Measurements from ENCODE around the gene MIF.

Gene MIF

DNA sequence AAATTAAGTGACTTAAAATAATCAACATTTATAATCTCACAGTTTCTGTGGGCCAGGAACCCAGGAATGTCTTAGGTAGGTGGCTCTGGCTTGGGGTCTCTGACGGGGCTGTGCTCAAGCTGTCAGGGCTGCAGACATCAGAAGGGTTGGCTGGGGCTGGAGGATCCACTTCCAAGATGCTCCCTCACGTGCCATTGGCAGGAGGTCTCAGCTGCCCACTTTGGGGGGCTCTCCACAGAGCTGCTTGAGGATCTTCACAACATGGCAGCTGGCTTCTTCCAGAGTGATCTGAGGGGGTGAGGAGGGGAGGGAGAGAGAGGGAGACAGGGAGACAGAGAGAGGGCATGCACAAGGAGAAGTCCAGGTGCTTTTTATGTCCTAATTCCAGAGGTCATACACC is 18.4 kb upstream of the MIF start:
- Histone ChIP-seq H3K4me1 (ENCODE audit: control insufficient read depth in 5 of 5, insufficient read depth in 5 of 5, low read length in 5 of 5) (no peaks in the 10 kb centered on the region), H3K27me3 (ENCODE audit: control insufficient read depth in 5 of 5, insufficient read depth in 4 of 5, low read length in 5 of 5) (no peaks in the 10 kb centered on the region), H3K4me3 (ENCODE audit: low read depth in 1 of 5, low read length in 5 of 5) (no peak overlapping the region), H3K9ac (ENCODE audit: low read length in 5 of 5) (no peak overlapping the region), H3K36me3 (ENCODE audit: control insufficient read depth in 5 of 5, insufficient read depth in 5 of 5, low read length in 5 of 5) (peaks cover 5 to 27% (median 16%) of the 10 kb centered on the region in 5 donors), H3K27ac (ENCODE audit: low read depth, low read length) (no peak overlapping the region), H3K9me3 (ENCODE audit: control insufficient read depth in 5 of 5, low read length in 5 of 5) (no peaks in the 10 kb centered on the region)

- no peak overlapping the region for H3K9ac ChIP-seq (ENCODE audit: low read length in 5 of 5)
- H3K4me1 ChIP-seq (ENCODE audit: control insufficient read depth in 5 of 5, insufficient read depth in 5 of 5, low read length in 5 of 5) = no peaks in the 10 kb centered on the region
- H3K4me3 ChIP-seq (ENCODE audit: low read depth in 1 of 5, low read length in 5 of 5) = no peak overlapping the region
- no peaks in the 10 kb centered on the region for H3K9me3 ChIP-seq (ENCODE audit: control insufficient read depth in 5 of 5, low read length in 5 of 5)
- H3K36me3 ChIP-seq (ENCODE audit: control insufficient read depth in 5 of 5, insufficient read depth in 5 of 5, low read length in 5 of 5) = peaks cover 5 to 34% (median 17%) of the 10 kb centered on the region in 5 donors
- no peak overlapping the region for H3K27ac ChIP-seq (ENCODE audit: low read depth, low read length)
- H3K27me3 ChIP-seq (ENCODE audit: control insufficient read depth in 5 of 5, insufficient read depth in 4 of 5, low read length in 5 of 5) = no peaks in the 10 kb centered on the region
Observed at GRCh38 chr22:23877566-23877965, 16.6 kb upstream of the MIF start.

- Histone ChIP-seq H3K4me1 (ENCODE audit: control insufficient read depth in 5 of 5, insufficient read depth in 5 of 5, low read length in 5 of 5) (no peaks in the 10 kb centered on the region), H3K36me3 (ENCODE audit: control insufficient read depth in 5 of 5, insufficient read depth in 5 of 5, low read length in 5 of 5) (peaks cover 5 to 37% (median 17%) of the 10 kb centered on the region in 5 donors), H3K9ac (ENCODE audit: low read length in 5 of 5) (no peak overlapping the region), H3K27me3 (ENCODE audit: control insufficient read depth in 5 of 5, insufficient read depth in 4 of 5, low read length in 5 of 5) (no peaks in the 10 kb centered on the region), H3K4me3 (ENCODE audit: low read depth in 1 of 5, low read length in 5 of 5) (no peak overlapping the region), H3K27ac (ENCODE audit: low read depth, low read length) (no peak overlapping the region), H3K9me3 (ENCODE audit: control insufficient read depth in 5 of 5, low read length in 5 of 5) (no peaks in the 10 kb centered on the region)
Observed at GRCh38 chr22:23878219-23878618, 16.0 kb upstream of the MIF start.

DNA sequence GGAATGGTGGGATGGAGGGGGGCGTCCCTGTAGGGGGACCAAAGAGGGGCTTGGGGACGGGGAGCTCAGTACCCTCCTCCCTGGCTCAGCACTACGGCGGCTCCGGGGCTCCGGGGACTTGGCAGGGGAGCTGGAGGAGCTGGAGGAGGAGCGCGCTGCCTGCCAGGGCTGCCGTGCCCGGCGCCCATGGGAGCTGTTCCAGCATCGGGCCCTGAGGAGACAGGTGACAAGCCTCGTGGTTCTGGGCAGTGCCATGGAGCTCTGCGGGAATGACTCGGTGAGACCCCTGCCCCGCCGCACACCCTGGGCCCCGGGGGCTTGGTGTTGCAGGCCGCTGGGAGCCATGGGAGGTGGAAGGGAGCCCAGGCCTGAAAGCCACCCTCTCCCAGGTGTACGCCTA is 11.8 kb upstream of the MIF start:
- no peak overlapping the region for H3K27ac ChIP-seq (ENCODE audit: low read depth, low read length)
- H3K27me3 ChIP-seq (ENCODE audit: control insufficient read depth in 5 of 5, insufficient read depth in 4 of 5, low read length in 5 of 5) = no peaks in the 10 kb centered on the region
- H3K9ac ChIP-seq (ENCODE audit: low read length in 5 of 5) = no peak overlapping the region
- H3K9me3 ChIP-seq (ENCODE audit: control insufficient read depth in 5 of 5, low read length in 5 of 5) = no peaks in the 10 kb centered on the region
- H3K36me3 ChIP-seq (ENCODE audit: control insufficient read depth in 5 of 5, insufficient read depth in 5 of 5, low read length in 5 of 5) = peaks cover 0 to 17% (median 6%) of the 10 kb centered on the region in 5 donors
- no peak overlapping the region for H3K4me3 ChIP-seq (ENCODE audit: low read depth in 1 of 5, low read length in 5 of 5)
- no peaks in the 10 kb centered on the region for H3K4me1 ChIP-seq (ENCODE audit: control insufficient read depth in 5 of 5, insufficient read depth in 5 of 5, low read length in 5 of 5)

- no peaks in the 10 kb centered on the region for H3K27me3 ChIP-seq (ENCODE audit: control insufficient read depth in 5 of 5, insufficient read depth in 4 of 5, low read length in 5 of 5)
- H3K4me3 ChIP-seq (ENCODE audit: low read depth in 1 of 5, low read length in 5 of 5) = no peak overlapping the region
- H3K36me3 ChIP-seq (ENCODE audit: control insufficient read depth in 5 of 5, insufficient read depth in 5 of 5, low read length in 5 of 5) = peaks cover 0 to 10% (median 0%) of the 10 kb centered on the region in 5 donors
- peaks cover 0 to 6% (median 0%) of the 10 kb centered on the region in 5 donors for H3K4me1 ChIP-seq (ENCODE audit: control insufficient read depth in 5 of 5, insufficient read depth in 5 of 5, low read length in 5 of 5)
- no peaks in the 10 kb centered on the region for H3K9me3 ChIP-seq (ENCODE audit: control insufficient read depth in 5 of 5, low read length in 5 of 5)
- H3K27ac ChIP-seq (ENCODE audit: low read depth, low read length) = no peak overlapping the region
- no peak overlapping the region for H3K9ac ChIP-seq (ENCODE audit: low read length in 5 of 5)
Observed at GRCh38 chr22:23883658-23884057, 10.5 kb upstream of the MIF start.

GRCh38 chr22:23884140-23884539 is 10.0 kb upstream of the MIF start:
- Histone ChIP-seq H3K4me1 (ENCODE audit: control insufficient read depth in 5 of 5, insufficient read depth in 5 of 5, low read length in 5 of 5) (peaks cover 0 to 7% (median 0%) of the 10 kb centered on the region in 5 donors), H3K36me3 (ENCODE audit: control insufficient read depth in 5 of 5, insufficient read depth in 5 of 5, low read length in 5 of 5) (peaks cover 0 to 10% (median 0%) of the 10 kb centered on the region in 5 donors), H3K27me3 (ENCODE audit: control insufficient read depth in 5 of 5, insufficient read depth in 4 of 5, low read length in 5 of 5) (no peaks in the 10 kb centered on the region), H3K4me3 (ENCODE audit: low read depth in 1 of 5, low read length in 5 of 5) (no peak overlapping the region), H3K27ac (ENCODE audit: low read depth, low read length) (no peak overlapping the region), H3K9me3 (ENCODE audit: control insufficient read depth in 5 of 5, low read length in 5 of 5) (no peaks in the 10 kb centered on the region), H3K9ac (ENCODE audit: low read length in 5 of 5) (no peak overlapping the region)

DNA sequence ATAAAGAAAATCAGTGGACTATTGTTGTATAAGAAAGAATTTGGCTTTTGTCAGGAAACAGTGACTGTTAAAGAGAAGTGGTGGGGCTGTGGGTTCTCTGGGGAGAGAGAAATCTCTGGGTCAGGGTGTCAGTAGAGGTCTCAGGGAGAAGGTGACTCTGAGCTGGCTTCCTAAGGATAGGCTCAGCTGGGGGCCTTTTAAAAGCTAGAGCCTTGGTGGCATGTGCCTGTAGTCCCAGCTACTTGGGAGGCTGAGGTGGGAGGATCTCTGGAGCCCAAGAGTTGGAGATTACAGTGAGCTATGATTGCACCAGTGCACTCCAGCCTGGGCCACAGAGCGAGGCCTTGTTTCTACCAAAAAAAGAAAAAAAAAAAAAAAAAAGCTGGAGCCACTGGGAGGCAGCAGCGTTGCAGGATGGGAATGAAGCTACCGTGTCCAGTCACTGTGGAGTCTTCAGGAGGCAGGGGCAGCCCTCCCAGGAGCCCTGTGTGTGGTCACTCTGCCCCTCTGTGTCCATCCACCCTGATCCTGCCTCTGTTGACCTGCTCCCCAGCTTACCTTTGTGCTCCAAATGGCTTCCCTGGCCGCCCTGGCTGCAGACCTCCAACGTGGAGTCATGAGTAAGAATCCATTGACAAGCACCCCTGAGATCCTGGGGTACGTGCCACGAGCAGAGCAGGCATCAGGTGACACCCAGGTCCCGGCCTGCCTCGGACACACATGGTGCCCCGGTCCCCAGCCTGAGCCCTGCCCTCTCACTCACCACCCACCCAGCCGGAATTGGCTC is 5.4 kb upstream of the MIF start:
- Histone ChIP-seq H3K27ac (ENCODE audit: low read depth, low read length) (no peak overlapping the region), H3K27me3 (ENCODE audit: control insufficient read depth in 5 of 5, insufficient read depth in 4 of 5, low read length in 5 of 5) (no peaks in the 10 kb centered on the region), H3K4me1 (ENCODE audit: control insufficient read depth in 5 of 5, insufficient read depth in 5 of 5, low read length in 5 of 5) (peaks cover 0 to 12% (median 5%) of the 10 kb centered on the region in 5 donors), H3K9ac (ENCODE audit: low read length in 5 of 5) (no peak overlapping the region), H3K4me3 (ENCODE audit: low read depth in 1 of 5, low read length in 5 of 5) (no peak overlapping the region), H3K36me3 (ENCODE audit: control insufficient read depth in 5 of 5, insufficient read depth in 5 of 5, low read length in 5 of 5) (no peaks in the 10 kb centered on the region), H3K9me3 (ENCODE audit: control insufficient read depth in 5 of 5, low read length in 5 of 5) (no peaks in the 10 kb centered on the region)

GRCh38 chr22:23889620-23890019 is 4.6 kb upstream of the MIF start:
- H3K4me1 ChIP-seq (ENCODE audit: control insufficient read depth in 5 of 5, insufficient read depth in 5 of 5, low read length in 5 of 5) = peaks cover 0 to 15% (median 11%) of the 10 kb centered on the region in 5 donors
- H3K27me3 ChIP-seq (ENCODE audit: control insufficient read depth in 5 of 5, insufficient read depth in 4 of 5, low read length in 5 of 5) = no peaks in the 10 kb centered on the region
- no peaks in the 10 kb centered on the region for H3K9me3 ChIP-seq (ENCODE audit: control insufficient read depth in 5 of 5, low read length in 5 of 5)
- no peak overlapping the region for H3K4me3 ChIP-seq (ENCODE audit: low read depth in 1 of 5, low read length in 5 of 5)
- no peaks in the 10 kb centered on the region for H3K36me3 ChIP-seq (ENCODE audit: control insufficient read depth in 5 of 5, insufficient read depth in 5 of 5, low read length in 5 of 5)
- no peak overlapping the region for H3K27ac ChIP-seq (ENCODE audit: low read depth, low read length)
- no peak overlapping the region for H3K9ac ChIP-seq (ENCODE audit: low read length in 5 of 5)

- peaks cover 0 to 10% (median 10%) of the 10 kb centered on the region in 5 donors for H3K36me3 ChIP-seq (ENCODE audit: control insufficient read depth in 5 of 5, insufficient read depth in 5 of 5, low read length in 5 of 5)
- no peak overlapping the region for H3K4me3 ChIP-seq (ENCODE audit: low read depth in 1 of 5, low read length in 5 of 5)
- H3K9ac ChIP-seq (ENCODE audit: low read length in 5 of 5) = no peak overlapping the region
- no peaks in the 10 kb centered on the region for H3K27me3 ChIP-seq (ENCODE audit: control insufficient read depth in 5 of 5, insufficient read depth in 4 of 5, low read length in 5 of 5)
- no peak overlapping the region for H3K27ac ChIP-seq (ENCODE audit: low read depth, low read length)
- peaks cover 0 to 31% (median 21%) of the 10 kb centered on the region in 5 donors for H3K4me1 ChIP-seq (ENCODE audit: control insufficient read depth in 5 of 5, insufficient read depth in 5 of 5, low read length in 5 of 5)
- no peaks in the 10 kb centered on the region for H3K9me3 ChIP-seq (ENCODE audit: control insufficient read depth in 5 of 5, low read length in 5 of 5)
Observed at GRCh38 chr22:23891726-23892125, 2.5 kb upstream of the MIF start.

DNA sequence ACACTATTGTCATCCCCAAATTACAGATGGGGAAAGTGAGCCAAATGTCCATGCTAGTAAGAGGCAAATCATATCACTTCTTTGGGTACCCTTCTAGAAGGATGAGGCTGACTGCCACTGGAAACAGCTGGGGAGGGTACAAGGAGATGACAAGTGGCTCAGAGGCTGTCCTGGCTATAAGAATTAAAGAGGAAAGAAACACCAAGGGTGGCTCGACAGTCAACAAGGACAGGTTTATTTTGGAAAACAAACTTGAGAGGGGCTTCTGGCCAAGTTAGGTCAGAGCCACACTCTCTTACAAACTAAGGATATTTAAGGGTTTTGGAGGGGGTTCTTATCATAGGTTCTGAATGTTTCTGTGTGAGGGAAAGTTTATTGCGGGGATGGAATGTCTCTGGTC is 2.1 kb upstream of the MIF start:
- Histone ChIP-seq H3K9ac (ENCODE audit: low read length in 5 of 5) (no peak overlapping the region), H3K27ac (ENCODE audit: low read depth, low read length) (no peak overlapping the region), H3K4me3 (ENCODE audit: low read depth in 1 of 5, low read length in 5 of 5) (no peak overlapping the region), H3K4me1 (ENCODE audit: control insufficient read depth in 5 of 5, insufficient read depth in 5 of 5, low read length in 5 of 5) (peaks cover 0 to 31% (median 21%) of the 10 kb centered on the region in 5 donors), H3K9me3 (ENCODE audit: control insufficient read depth in 5 of 5, low read length in 5 of 5) (no peaks in the 10 kb centered on the region), H3K27me3 (ENCODE audit: control insufficient read depth in 5 of 5, insufficient read depth in 4 of 5, low read length in 5 of 5) (no peaks in the 10 kb centered on the region), H3K36me3 (ENCODE audit: control insufficient read depth in 5 of 5, insufficient read depth in 5 of 5, low read length in 5 of 5) (peaks cover 0 to 14% (median 14%) of the 10 kb centered on the region in 5 donors)
